IMR-90 (cell line): ENCODE results near the gene ASS1. TPM values are rescaled to one million over a fixed set of nuclear protein-coding genes. Genes with fewer than 3 reads are reported as not detected.

Source experiments
- ATAC-seq: fragments of 200-7000 bp; cut with Tn5 transposase; 2 replicates; pipeline ENCODE4 v1.9.1; 2020; ENCODE audit warnings: low read depth, mild to moderate bottlenecking, moderate library complexity
- BruUV-seq: library from RNA; stranded (reverse); fragments of 400-500 nt; replicated peaks from 2 replicates; lab custom pipeline; 2021; lab: Mats Ljungman, UMichigan
- CTCF ChIA-PET: fragments of 300-600 bp; formaldehyde crosslinking; extraction: SDS; loops from one replicate; lab custom pipeline; 2021; ENCODE audit warnings: antibody characterized with exemption; lab: Yijun Ruan, JAX
- POLR2A ChIA-PET: fragments of 300-600 bp; sonication (Branson Sonifier 250); formaldehyde crosslinking; loops from one replicate; lab custom pipeline; 2022; ENCODE audit warnings: antibody characterized with exemption; ENCODE audit not compliant: unreplicated experiment; lab: Charles Lee
- DNase-seq: peaks from one replicate; pipeline ENCODE4 v3.0.0; 2013
- H2AFZ ChIP-seq: replicated peaks from 2 replicates; pipeline ENCODE3; 2013; ENCODE audit warnings: low read length, mild to moderate bottlenecking; ENCODE audit not compliant: poor library complexity
- H2AK5ac ChIP-seq: 2 replicates; pipeline ENCODE4 v1.6.1; 2013; ENCODE audit warnings: low read depth, low read length, inconsistent platforms
- H2AK9ac ChIP-seq: replicated peaks from 2 replicates; pipeline ENCODE3; 2013; ENCODE audit warnings: mild to moderate bottlenecking, low read depth, low read length, moderate library complexity; ENCODE audit not compliant: poor library complexity
- H2BK120ac ChIP-seq: 2 replicates; pipeline ENCODE4 v1.6.1; 2013; ENCODE audit warnings: low read depth, low read length, inconsistent platforms
- H2BK15ac ChIP-seq: 3 replicates; pipeline ENCODE4 v1.6.1; 2013; ENCODE audit warnings: low read depth, low read length, inconsistent platforms
- H2BK20ac ChIP-seq: 2 replicates; pipeline ENCODE4 v1.6.1; 2013; ENCODE audit warnings: low read depth, mild to moderate bottlenecking, inconsistent platforms, low read length, moderate library complexity
- H2BK5ac ChIP-seq: 2 replicates; pipeline ENCODE4 v1.6.1; 2013; ENCODE audit warnings: mild to moderate bottlenecking, low read depth, low read length, inconsistent platforms; ENCODE audit not compliant: poor library complexity, severe bottlenecking
- H3K14ac ChIP-seq: replicated peaks from 2 replicates; pipeline ENCODE4 v1.6.1; 2013; ENCODE audit warnings: low read depth, low read length, inconsistent platforms
- H3K18ac ChIP-seq: 2 replicates; pipeline ENCODE4 v1.6.1; 2013; ENCODE audit warnings: low read depth, low read length, control low read depth
- H3K23ac ChIP-seq: 2 replicates; pipeline ENCODE4 v1.6.1; 2013; ENCODE audit warnings: low read depth, low read length, inconsistent platforms
- H3K27ac ChIP-seq: 2 replicates; pipeline ENCODE4 v1.5.1; 2013; ENCODE audit warnings: mild to moderate bottlenecking, control low read depth, low read length; ENCODE audit not compliant: insufficient read depth
- H3K27me3 ChIP-seq: 2 replicates; pipeline ENCODE4 v1.6.1; 2013; ENCODE audit warnings: low read length; ENCODE audit not compliant: control insufficient read depth, insufficient read depth
- H3K36me3 ChIP-seq: 2 replicates; pipeline ENCODE4 v1.6.1; 2013; ENCODE audit warnings: low read length, mixed read lengths; ENCODE audit not compliant: control insufficient read depth, insufficient read depth
- H3K4ac ChIP-seq: 2 replicates; pipeline ENCODE4 v1.6.1; 2013; ENCODE audit warnings: low read depth, low read length, inconsistent platforms
- H3K4me1 ChIP-seq: 2 replicates; pipeline ENCODE4 v1.6.1; 2013; ENCODE audit warnings: low read length, mixed read lengths; ENCODE audit not compliant: control insufficient read depth, insufficient read depth
- H3K4me2 ChIP-seq: 2 replicates; pipeline ENCODE4 v1.6.1; 2013; ENCODE audit warnings: low read depth, mild to moderate bottlenecking, control low read depth, low read length, moderate library complexity
- H3K4me3 ChIP-seq: 2 replicates; pipeline ENCODE4 v1.5.1; 2013; ENCODE audit warnings: low read depth, mild to moderate bottlenecking, control low read depth, low read length, moderate library complexity; ENCODE audit not compliant: insufficient read depth
- H3K56ac ChIP-seq: 2 replicates; pipeline ENCODE4 v1.6.1; 2013; ENCODE audit warnings: low read length, inconsistent platforms; ENCODE audit not compliant: insufficient read depth; ENCODE audit errors: extremely low read depth
- H3K79me1 ChIP-seq, 2 experiments: 2 replicates each; pipeline ENCODE4 v1.6.1; 2013; ENCODE audit warnings: low read length in 2 of 2, inconsistent platforms in 1 of 2, low read depth in 1 of 2
- H3K9ac ChIP-seq: 2 replicates; pipeline ENCODE4 v1.6.1; 2013; ENCODE audit warnings: low read depth, low read length, control low read depth
- H3K9me1 ChIP-seq: 2 replicates; pipeline ENCODE4 v1.6.1; 2013; ENCODE audit warnings: low read length, inconsistent platforms; ENCODE audit not compliant: insufficient read depth
- H3K9me3 ChIP-seq: 2 replicates; pipeline ENCODE4 v1.6.1; 2013; ENCODE audit warnings: low read length; ENCODE audit not compliant: control insufficient read depth, insufficient read depth
- H4K20me1 ChIP-seq: 2 replicates; pipeline ENCODE4 v1.6.1; 2013; ENCODE audit warnings: low read length, inconsistent platforms; ENCODE audit not compliant: insufficient read depth
- H4K5ac ChIP-seq: 2 replicates; pipeline ENCODE4 v1.6.1; 2013; ENCODE audit warnings: mild to moderate bottlenecking, low read depth, low read length, control low read depth
- H4K8ac ChIP-seq, 2 experiments: 2 replicates each; pipeline ENCODE4 v1.6.1; 2013; ENCODE audit warnings: low read depth in 2 of 2, low read length in 2 of 2, control low read depth in 1 of 2, inconsistent platforms in 1 of 2
- H4K91ac ChIP-seq: 2 replicates; pipeline ENCODE4 v1.6.1; 2013; ENCODE audit warnings: low read depth, low read length, inconsistent platforms; ENCODE audit not compliant: insufficient read depth
- RFX5 ChIP-seq: IDR thresholded peaks from 2 replicates; pipeline ENCODE4 v1.8.0; 2012; ENCODE audit warnings: low read depth, mild to moderate bottlenecking, low read length, moderate library complexity
- WGBS, 2 experiments: methylation state at CpG; one replicate each; pipeline versions ENCODE4 v1.1.5 to v1.1.7; 2013; ENCODE audit warnings: missing lambda C conversion rate in 2 of 2; ENCODE audit not compliant: insufficient read length in 1 of 2; ENCODE audit errors: extremely low coverage in 2 of 2; 5-methylcytosine and 5-hydroxymethylcytosine counted together
- dilution Hi-C: fragments of 300-500 bp; cut with HindIII; formaldehyde crosslinking; loops from one replicate; pipeline ENCODE4 v1.14.3; 2018; ENCODE audit warnings: low sequenced_read_pairs; ENCODE audit not compliant: unreplicated experiment
- in situ Hi-C: fragments of 300-500 bp; cut with MboI; formaldehyde crosslinking; loops from 3 replicates; pipeline ENCODE4 v1.14.3; 2019; ENCODE audit warnings: low sequenced_read_pairs, inconsistent platforms, mixed read lengths
- intact Hi-C: fragments of 100-400 bp; cut with micrococcal nuclease; formaldehyde crosslinking; loops from 2 replicates; pipeline ENCODE4 v1.10.0; 2022
- polyA plus RNA-seq, 3 experiments: library from polyadenylated mRNA; depleted of rRNA; stranded (reverse); fragments of >200 nt; gene quantifications; 2 replicates each; pipeline ENCODE4 v1.2.3, GENCODE V29; 2012; ENCODE audit warnings: low replicate concordance in 1 of 3
- total RNA-seq: library from RNA; depleted of rRNA; stranded (reverse); fragments of >200 nt; gene quantifications from 2 replicates; pipeline ENCODE4 v1.2.3, GENCODE V29; 2012

Gene ASS1
- total and polyA plus RNA-seq, 2 of the 4 experiments (the other 2 are of a cell fraction): 39.6 to 41.9 TPM

DNA sequence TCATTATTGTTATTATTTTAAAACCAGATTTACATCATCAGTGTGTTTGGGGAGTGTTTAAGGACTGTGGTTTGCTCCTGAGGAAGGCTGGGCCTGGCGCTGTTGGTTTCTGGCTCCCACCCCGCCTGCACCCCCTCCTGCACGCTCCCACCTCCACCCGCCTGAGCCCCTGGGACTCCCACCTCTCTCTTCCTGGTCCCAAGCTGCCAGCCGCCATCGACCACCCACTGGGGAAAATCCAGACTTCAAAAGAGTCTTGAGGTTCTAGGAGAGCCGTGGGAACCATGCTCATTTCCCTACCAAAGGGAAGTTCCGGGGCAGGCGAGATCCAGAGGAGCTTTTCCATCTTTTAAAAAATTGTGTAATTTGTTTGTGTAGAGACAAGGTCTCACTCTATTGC is 99.6 kb downstream of the ASS1 start:
- Histone ChIP-seq H3K4me1 (no peaks in the 10 kb centered on the region), H3K14ac (no peak overlapping the region), H2BK120ac (no peak overlapping the region), H3K9me3 (no peaks in the 10 kb centered on the region; the same call in 1 of the 2 replicates), H3K56ac (no peak overlapping the region), H3K27ac (no peak overlapping the region), H2BK5ac (no peak overlapping the region), H3K79me1 (no peaks in the 10 kb centered on the region), H3K9ac (no peak overlapping the region), H4K91ac (no peak overlapping the region), H2BK20ac (no peak overlapping the region), H2AFZ (no peak overlapping the region), H2AK5ac (no peak overlapping the region), H3K23ac (no peak overlapping the region), H3K4me2 (no peak overlapping the region), H3K27me3 (peaks cover 47% of the 10 kb centered on the region), H3K36me3 (no peaks in the 10 kb centered on the region), H3K4ac (no peak overlapping the region), H2AK9ac (no peak overlapping the region), H3K4me3 (no peak overlapping the region), H4K8ac (no peak overlapping the region), H4K20me1 (no peaks in the 10 kb centered on the region), H2BK15ac (no peak overlapping the region), H3K9me1 (peaks cover 2% of the 10 kb centered on the region; the same call in 1 of the 2 replicates), H4K5ac (no peak overlapping the region), H3K18ac (no peak overlapping the region)
- ChIA-PET CTCF (no interaction called here), POLR2A (no interaction called here)
- DNase-seq (no peak), ATAC-seq (no peak)
- WGBS, 2 experiments: 47% methylated on average over 3 of the region's 9 CpGs; no CpG with 5 or more reads in 1 of the 2 experiments
- in situ Hi-C loops: no loop called here
- intact Hi-C loops: no loop called here
- dilution Hi-C loops: no loop called here
- no peak for TF ChIP-seq RFX5
- no TSS peak for BruUV-seq
